Cortex of kidney (tissue), 1 donor: ENCODE data around the gene PPP1R15A.
"Not testable (repeated sequence)": the region's sequence is repeated elsewhere in the genome, so short reads cannot be mapped to it uniquely, and the experiment has no call there.

ENCODE experiments used
- DNase-seq: peaks from one replicate; lab custom pipeline; 2025; lab: John Stamatoyannopoulos, UW

The PPP1R15A gene

DNA sequence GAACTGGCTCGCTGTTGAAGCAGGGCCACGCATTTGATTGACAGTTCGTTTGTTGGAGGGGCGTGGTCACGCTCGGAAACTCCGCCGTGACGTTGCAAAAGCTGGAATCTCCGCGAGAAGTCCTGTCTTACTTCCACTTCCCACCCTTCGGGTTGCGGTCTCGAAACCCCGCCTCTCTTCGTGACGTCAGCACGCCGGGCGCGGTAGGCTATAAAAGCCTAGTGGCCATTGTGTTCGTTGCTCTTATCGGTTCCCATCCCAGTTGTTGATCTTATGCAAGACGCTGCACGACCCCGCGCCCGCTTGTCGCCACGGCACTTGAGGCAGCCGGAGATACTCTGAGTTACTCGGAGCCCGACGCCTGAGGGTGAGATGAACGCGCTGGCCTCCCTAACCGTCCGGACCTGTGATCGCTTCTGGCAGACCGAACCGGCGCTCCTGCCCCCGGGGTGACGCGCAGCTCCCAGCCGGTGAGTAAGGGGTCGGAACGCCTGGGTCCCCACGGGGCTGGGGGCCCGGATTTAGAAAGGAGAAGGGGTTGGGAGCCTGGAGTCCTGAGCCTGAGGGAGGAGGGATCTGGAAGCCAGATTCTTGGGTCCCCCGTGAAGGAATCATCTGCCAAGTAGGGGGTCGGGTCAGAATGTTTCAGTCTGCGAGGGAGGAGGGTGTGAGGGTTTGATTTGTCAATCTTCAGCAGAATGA, at the start of gene PPP1R15A:
TSS of gene PPP1R15A (plus strand) at position 240 of the 702 bp plus-strand sequence. CDS start 813 bp downstream, outside the sequence.
- no peak for DNase-seq

DNA sequence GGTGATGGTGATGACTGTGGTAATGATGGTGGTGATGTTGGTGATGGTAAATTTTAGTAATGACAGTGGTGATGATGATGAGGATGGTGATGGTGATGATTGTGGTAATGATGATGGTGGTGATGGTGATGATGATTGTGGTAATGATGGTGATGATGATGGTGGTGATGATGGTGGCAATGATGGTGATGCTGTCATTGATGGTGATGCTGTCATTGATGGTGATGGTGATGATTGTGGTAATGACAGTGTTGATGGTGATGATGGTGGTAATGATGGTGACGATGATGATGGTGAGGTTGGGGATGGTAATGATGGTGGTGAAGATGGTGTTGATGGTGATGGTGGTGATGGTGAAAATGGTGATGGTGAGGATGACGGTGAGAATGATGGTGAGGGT, 49.7 kb upstream of the PPP1R15A start:
- DNase-seq = no peak

DNA sequence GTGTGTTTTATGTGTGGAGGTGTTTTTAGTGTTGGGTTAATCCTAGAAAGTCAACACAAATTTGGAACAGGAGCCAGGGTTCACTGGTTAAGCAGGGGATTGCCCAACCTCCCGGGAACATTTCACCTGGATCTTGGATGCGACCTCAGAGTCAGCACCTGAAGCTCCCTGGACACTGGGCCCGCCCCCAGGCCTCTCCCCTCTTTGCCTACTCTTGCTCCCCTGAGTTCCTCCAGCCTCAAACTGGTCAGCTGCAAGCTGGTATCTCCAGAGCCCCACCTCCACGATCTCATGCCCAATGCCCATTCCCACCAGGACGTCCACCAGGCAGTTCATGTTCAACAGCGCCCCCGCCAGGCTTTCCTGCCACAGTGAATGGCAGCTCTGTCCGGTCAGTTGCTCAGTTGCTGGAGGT, 45.6 kb upstream of the PPP1R15A start:
- no peak for DNase-seq

DNA sequence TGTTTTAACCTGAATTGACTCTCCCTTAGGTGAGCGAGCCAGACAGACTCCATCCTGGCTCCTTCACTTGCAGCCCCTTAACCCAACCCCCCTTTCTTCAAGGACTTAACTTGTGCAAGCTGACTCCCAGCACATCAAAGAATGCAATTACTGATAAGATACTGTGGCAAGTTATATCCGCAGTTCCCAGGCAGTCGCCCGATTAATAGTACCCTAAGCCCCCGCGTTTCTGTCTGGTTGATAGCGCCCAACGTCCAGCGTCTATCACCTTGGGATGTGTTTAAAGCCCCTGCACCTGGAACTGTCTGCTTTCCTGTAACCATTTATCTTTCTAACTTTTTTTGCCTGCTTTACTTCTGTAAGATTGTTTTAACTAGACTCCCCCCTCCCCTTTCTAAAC, 42.1 kb upstream of the PPP1R15A start:
- no peak for DNase-seq

DNA sequence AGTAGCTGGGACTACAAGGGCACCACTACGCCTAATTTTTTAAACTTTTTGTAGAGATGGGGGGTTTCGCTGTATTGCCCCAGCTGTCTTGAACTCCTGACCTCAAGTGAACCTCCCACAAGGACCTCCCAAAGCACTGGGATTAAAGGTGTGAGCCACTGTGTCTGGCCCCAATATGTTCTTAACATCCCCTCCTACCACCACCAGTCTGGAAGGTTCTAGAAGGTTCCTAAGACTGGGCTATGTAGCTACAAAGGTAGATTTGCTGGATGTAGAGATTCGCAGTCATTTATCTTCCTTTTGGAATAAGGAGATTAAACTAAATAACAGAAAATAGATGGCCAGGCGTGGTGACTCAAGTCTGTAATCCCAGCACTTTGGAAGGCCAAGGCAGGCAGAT, 41.3 kb upstream of the PPP1R15A start:
- no peak for DNase-seq

DNA sequence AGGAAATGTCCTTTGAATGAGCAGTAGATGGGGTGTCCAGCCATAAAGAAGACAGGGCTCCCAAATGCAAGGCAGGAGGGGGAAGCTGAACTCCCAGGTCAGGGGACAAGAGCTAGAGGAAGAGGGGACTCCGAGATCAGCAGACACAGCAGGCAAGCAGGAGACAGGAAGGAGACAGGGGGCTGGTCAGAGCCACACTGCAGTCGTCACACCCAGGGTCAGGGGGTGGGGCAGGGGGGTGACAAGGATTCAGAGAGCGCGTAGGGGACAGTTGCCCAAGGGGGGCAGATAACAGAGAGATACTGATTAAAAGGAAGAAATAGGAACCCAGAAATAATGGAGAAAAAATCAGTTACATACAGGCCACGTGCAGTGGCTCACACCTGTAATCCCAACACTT, 39.2 kb upstream of the PPP1R15A start:
- no peak for DNase-seq

DNA sequence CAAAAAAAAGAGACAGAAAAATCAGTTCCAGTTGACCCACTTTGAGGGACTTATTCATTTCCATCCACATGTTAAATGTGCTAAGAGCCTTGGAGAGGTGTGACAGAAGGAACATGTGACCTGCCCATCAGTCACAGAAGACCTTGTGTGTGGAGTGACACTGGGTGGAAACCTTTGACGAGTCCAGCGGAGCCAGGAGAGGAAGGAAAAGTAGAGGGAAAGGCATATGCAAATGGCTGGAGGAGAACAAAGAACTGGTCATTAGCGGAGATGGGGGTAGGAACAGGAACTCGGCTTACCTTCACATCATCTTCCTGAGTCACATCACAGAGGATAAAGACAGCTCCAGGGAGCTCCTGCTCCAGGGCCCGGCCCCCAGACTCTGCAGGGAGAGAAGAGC, 38.2 kb upstream of the PPP1R15A start:
- DNase-seq = no peak

DNA sequence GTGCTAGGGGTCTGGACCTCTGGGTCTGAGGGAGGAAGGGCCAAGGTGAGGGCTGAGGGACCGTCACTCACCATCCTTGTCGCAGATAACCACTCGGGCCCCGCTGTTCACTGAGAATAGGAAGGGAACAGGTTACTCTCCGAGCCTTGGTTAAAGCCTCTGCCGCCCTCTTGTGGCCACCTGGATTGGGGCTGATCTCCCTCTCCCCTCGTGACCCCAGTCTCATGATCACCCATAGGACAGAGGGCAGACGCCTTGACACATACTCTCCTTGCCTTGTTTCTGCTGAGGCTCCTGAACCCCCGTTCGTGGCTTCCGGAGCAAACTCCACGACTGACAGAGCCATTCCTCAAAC, 36.5 kb upstream of the PPP1R15A start:
- no peak for DNase-seq

DNA sequence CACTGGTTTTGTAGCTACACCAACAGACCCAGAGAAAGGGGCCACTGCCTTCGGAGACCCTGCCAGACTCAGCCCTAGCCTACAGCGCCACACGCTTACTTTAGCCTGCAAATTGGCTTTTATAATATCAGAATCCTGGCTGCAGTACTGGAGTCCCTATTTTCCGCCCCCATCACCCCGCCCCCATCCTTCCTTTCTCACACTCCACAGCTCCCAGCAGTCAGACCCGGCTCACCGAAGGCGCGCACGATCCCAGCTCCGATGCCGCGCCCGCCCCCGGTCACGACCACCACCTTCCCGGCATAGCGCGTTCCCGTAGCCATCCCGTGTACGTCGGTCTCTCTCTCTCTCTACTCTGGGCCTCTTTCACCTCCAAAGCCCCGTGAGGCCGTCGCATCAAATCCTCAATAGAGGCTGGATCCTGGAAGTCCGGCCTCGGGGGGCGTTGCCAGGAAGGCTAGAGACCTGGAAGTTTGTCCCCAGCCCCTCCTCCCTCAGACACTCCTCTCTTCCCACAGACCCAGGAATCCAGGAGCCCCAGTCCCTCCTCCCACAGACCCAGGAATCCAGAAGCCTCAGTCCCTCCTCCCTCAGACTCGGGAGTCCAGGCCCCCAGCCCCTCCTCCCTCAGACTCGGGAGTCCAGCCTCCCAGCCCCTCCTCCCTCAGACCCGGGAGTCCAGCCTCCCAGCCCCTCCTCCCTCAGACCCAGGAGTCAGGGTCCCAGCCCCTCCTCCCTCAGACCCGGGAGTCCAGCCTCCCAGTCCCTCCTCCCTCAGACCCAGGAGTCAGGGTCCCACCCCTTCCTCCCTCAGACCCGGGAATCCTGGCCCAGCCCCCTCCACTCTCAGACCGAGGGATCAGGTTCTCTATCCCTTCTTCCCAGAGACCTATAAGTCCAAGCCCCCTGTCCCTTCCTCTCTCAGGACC, 35.9 kb upstream of the PPP1R15A start, which contains the start of gene HSD17B14:
TSS of gene HSD17B14 (minus strand) at position 403 of the 929 bp plus-strand sequence. CDS start at position 323, 80 bp downstream.
- DNase-seq = no peak

DNA sequence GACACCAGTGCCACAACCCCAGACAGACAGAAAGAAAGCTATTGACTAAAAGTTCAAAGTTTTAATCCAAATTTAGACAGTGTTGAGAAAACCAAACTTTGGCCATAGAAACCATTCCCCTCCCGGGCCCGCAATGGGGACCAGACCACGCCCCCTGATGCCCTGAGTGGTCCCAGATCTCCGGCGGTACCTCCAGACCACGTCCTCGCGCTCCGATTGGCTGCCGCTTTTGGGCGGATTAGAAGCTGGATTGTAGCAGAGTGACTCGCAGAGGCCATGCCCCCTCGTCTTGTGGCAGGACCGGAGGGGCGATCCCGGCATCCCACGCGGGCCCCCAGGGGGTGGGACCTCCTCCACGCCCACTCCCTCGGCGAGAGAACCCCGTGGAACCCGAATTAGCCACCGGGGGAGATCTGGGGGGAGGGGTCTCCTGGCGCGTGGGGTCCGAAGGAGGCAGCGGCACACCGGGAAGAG, 35.1 kb upstream of the PPP1R15A start:
- DNase-seq = no peak

DNA sequence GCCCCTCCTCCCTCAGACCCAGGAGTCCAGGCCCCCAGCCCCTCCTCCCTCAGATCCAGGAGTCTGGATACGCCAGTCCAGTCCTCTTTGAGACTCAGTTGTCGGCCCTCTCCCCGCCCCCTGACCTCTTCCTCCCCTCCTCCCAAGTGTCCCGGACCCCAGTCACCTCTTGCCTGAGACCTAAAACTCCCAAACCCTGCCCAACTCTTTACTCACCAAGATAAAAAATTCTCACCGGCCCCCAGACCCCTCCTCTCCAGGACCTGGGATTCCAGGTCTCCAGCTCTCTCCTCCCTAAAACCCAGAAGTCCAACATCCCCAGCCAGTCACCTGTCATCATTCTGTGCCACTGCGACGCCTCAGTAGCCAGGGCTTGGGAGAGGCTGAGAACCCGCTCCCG, 34.5 kb upstream of the PPP1R15A start:
- no peak for DNase-seq

DNA sequence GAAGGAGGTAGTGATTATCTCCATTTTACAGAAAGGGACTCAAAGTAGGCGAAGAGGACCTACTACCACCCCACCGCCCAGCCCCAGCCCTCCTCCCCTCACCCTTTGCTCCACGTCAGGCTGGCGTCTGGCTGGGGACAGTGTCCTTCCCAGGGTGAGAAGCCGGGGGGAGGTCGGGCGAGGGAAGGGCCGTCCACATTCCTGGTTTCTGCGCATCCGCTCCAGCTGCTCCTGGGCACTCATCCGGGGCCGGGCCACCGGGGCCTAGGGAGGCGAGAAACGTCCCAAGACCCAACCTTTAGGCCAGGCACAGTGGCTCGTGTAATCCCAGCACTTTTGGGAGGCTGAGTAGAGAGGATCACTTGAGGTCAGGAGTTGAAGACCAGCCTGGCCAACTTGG, 31.2 kb upstream of the PPP1R15A start:
- no peak for DNase-seq

DNA sequence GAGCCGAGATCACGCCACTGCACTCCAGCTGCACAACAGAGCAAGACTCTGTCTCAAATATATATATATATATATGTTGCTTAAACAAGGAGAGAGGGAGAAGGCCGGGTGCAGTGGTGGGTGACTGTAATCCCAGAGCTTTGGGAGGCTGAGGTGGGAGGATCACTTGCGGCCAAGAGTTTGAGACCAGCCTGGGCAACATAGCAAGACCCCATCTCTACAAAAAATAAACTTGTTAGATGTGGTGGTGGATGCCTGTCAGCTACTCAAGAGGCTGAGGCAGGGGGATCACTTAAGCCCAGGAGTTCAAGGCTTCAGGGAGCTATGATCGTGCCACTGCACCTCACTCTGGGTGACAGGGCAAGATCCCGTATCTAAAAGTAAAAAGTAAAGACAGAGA, 30.6 kb upstream of the PPP1R15A start:
- no peak for DNase-seq

DNA sequence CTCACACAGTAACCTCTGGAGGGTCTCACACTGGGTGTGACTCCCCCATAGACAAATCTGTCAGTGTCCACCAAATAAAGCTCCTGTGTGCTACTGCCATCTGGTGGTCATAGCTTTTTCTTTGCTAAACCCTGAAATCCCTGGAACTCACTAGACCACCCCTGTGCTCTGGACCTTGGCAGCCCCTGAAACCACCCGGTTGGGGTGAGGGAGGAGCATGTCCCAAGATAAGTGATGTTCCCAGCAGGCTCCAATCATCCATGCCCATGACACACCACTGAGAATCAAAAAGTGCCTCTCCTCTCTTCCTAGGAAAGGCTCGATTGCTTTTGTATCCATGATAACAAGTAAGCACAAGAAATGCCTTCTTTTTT, 29.4 kb upstream of the PPP1R15A start:
- DNase-seq = no peak

DNA sequence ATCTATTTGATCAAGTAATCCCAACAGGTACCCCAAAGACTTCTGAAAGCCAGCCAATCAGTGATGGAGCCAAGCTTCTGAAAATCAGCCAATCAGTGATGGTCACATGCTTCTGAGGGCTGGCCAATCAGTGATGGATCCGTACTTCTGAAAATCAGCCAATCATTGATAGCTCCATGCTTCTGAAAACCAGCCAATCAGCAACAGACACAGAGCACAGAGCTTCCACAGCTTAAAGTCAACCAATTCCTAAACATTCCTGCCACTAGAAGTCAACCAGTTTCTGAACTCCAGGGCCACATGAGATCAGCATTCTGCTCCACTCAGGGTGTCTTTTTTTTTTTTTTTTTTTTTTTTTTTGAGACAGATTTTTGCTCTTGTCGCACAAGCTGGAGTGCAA, 27.7 kb upstream of the PPP1R15A start:
- no peak for DNase-seq

DNA sequence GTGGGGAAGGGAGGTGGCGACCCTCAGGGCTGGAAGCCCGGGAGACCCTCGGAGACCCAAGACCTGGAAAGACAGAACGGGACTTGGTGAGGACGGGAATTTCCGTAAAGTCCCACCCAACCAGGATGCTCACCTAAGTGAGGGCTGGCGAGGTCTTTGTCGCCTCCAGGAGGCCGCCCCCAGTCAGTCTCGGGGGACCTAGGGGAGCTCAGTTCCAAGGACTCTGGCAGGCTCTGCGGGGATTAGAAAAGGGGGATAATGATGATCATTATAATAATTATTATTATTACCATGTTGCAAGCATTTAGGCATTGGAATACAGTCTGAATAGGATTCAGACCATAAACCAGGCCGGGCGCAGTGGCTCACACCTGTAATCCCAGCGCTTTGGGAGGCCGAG, 26.8 kb upstream of the PPP1R15A start:
- DNase-seq = no peak

DNA sequence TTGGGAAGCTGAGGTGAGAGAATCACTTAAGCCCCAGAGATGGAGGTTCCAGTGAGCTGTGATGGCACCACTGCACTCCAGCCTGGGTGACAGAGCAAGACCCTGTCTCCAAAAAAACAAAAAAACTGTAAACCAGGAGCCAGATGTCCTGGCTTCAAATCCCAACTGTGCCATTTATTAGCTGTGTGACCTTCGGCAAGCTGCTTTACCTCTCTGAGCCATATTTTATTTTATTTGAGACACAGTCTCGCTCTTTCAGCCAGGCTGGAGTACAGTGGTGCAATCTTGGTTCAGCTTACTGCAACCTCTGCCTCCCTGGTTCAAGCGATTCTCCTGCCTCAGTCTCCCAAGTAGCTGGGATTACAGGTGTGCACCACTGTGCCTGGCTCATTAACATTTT, 25.6 kb upstream of the PPP1R15A start:
- not testable (repeated sequence) for DNase-seq

DNA sequence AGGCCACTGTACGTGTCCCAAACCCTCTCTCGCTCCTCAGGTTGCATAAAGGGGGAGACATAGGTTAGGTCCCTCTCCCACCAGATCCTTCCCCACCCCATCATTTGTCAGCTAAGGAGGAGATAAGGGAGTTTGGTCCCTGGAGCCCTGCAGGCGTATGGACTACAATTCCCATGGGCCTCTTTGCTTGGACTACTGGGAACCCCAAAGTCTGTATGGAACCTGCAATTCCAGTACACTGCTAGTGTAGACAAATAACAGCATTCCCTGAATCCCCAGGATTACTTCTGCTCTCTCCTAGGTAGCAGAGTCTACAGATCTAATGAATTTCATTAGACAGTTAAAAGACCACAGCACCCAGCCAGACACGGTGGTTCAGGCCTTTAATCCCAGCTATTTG, 19.9 kb upstream of the PPP1R15A start:
- no peak for DNase-seq

DNA sequence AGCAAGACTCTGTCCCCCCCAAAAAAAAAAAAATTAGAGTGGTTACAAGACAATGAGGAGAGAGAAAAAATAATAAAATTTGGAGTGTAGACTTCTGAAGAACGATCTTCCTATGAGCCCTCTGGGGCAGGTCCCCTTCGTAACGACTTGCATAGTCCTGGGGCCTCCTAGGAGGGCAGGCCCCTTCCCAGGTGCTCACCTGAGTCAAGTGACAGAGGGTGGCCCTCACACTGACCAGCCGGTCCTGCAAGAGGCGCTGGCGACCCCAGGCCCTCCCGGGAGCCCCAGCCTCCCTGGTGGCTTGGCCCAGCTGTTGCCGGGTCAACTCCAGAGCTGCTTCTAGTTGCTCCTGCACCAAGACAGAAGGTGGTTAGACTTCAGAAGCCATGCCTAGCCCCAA, 18.7 kb upstream of the PPP1R15A start:
- no peak for DNase-seq

DNA sequence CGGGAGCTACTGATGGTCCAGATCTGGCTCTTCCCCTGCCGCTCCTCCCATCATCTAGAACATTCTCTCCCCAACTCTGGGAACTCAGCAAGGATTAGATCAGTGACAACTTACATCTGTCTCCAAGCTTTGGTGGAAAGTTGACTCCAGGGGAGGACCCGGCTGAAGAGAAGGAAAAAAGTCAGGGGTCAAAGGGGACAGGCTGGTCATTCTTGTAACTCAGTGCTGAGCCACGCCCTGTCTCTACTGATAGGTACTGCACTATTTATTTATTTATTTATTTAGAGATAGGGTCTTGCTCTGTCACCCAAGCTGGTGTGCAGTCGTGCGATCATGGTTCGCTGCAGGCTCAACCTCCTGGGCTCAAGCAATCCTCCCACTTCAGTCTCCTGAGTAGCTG, 18.1 kb upstream of the PPP1R15A start:
- no peak for DNase-seq

DNA sequence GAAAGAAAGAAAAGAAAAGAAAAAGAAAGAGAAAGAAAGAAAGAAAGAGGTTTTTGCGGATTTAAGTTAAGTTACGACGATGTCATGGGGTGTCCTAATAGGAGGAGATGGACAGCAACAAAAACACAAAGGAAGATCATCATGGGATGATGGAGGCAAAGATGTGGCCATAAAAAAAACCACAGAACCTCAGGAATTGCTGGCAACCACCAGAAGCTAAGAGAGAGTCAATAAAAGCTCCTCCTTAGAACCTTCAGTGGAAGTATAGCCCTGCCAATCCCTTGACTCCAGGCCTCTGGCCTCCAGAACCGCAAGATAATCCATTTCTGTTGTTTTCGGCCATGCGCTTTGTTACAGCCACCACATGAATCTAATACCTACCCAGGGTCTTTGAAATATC, 15.3 kb upstream of the PPP1R15A start:
- no peak for DNase-seq

DNA sequence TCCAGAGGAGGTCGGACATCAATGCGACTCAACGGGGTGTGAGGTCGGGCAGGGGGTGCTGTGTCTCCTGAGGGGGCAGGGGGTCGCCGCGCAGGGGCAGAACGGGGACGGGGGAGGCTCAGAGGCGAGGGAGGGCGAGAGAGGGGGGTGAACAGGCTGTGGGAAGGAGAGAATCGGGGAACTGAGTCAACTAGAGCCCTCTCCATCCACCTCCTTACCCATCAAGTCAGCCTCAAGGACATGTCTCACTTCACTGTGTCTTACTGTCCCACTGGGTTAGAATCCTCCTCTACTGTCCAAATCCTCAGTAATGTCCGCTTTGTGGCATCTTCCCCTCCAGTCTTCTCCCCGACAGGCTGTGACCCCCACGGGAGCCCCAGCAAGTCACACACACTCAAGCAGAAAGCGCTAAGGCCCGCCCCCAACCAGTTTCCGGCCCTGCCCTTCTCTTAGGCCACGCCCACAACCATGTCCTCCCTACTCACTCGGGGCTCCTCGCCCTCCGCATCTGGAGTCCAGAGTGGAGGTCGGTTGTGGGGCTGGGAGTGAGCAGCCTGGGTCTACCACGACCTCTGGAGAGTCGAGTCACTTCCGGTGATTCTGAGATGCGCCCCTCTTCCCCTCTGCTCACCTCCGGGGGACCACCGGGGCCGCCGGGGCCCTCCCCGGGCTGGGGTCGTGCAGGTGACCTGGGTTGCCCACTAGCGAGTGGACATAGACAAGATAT, 13.1 kb upstream of the PPP1R15A start:
- DNase-seq = no peak
